Measurements from ENCODE around the gene SLC51B. TPM values are rescaled to one million over a fixed set of nuclear protein-coding genes. Genes with fewer than 3 reads are reported as not detected.

The SLC51B gene
- not detected in 2 replicates for total RNA-seq (ENCODE audit: low replicate concordance)

GRCh38 chr15:65044724-65045481 lies at the start of gene SLC51B:
Gene SLC51B (plus strand): TSS chr15:65045387. CDS start chr15:65050005, 4,618 bp downstream.

GRCh38 chr15:65028921-65029735 lies 16.1 kb upstream of the SLC51B start, which contains the start of gene MTFMT:
Gene MTFMT (minus strand): TSS chr15:65029639. CDS start chr15:65029613, 26 bp downstream.

GRCh38 chr15:65067645-65068402 lies 22.6 kb downstream of the SLC51B start, which contains the start of gene RASL12:
Gene RASL12 (minus strand): TSS chr15:65067991. CDS start chr15:65067835, 156 bp downstream.

GRCh38 chr15:65076486-65077290 lies 31.5 kb downstream of the SLC51B start, which contains the start of gene KBTBD13:
Gene KBTBD13 (plus strand): TSS chr15:65076746. CDS start chr15:65076816, 70 bp downstream.

Other genes with a start within 250 kb of the SLC51B start
- gene PIF1, start 219.7 kb upstream of the SLC51B start, total RNA-seq (ENCODE audit: low replicate concordance), result 4.0 and 4.1 TPM in 2 replicates
- 12.6 and 48.2 TPM in 2 replicates for gene PLEKHO2, start 203.5 kb upstream of the SLC51B start, total RNA-seq (ENCODE audit: low replicate concordance)
- 3.2 and 15.3 TPM in 2 replicates for gene ANKDD1A, start 133.5 kb upstream of the SLC51B start, total RNA-seq (ENCODE audit: low replicate concordance)
- 41.0 and 62.0 TPM in 2 replicates for gene SPG21, start 55.5 kb upstream of the SLC51B start, total RNA-seq (ENCODE audit: low replicate concordance)
- gene MTFMT, start 15.7 kb upstream of the SLC51B start, total RNA-seq (ENCODE audit: low replicate concordance), result 7.0 and 10.7 TPM in 2 replicates
- 0.30 and 4.1 TPM in 2 replicates for gene RASL12, start 22.6 kb downstream of the SLC51B start, total RNA-seq (ENCODE audit: low replicate concordance)
- under 0.01 TPM in 1 of 2 replicates, not detected in the other for gene KBTBD13, start 31.4 kb downstream of the SLC51B start, total RNA-seq (ENCODE audit: low replicate concordance)
- 0.53 and 0.94 TPM in 2 replicates for gene UBAP1L, start 69.8 kb downstream of the SLC51B start, total RNA-seq (ENCODE audit: low replicate concordance)
- gene PDCD7, start 88.4 kb downstream of the SLC51B start, total RNA-seq (ENCODE audit: low replicate concordance), result 9.5 and 10.5 TPM in 2 replicates
- gene CLPX, start 140.0 kb downstream of the SLC51B start, total RNA-seq (ENCODE audit: low replicate concordance), result 26.7 and 33.0 TPM in 2 replicates
- under 0.01 and 6.0 TPM in 2 replicates for gene CILP, start 166.1 kb downstream of the SLC51B start, total RNA-seq (ENCODE audit: low replicate concordance)
- gene PARP16, start 241.5 kb downstream of the SLC51B start, total RNA-seq (ENCODE audit: low replicate concordance), result 1.5 and 1.7 TPM in 2 replicates